Measurements from ENCODE around the gene LYRM9. TPM values are rescaled to one million over a fixed set of nuclear protein-coding genes. Genes with fewer than 3 reads are reported as not detected.
A peak's percentile ranks its signal among the peaks of the same experiment; 100 is the strongest.

Gene LYRM9
- total RNA-seq: 10 to 100 TPM in 1 of 2 donors, 1 to 10 TPM in 1; 7.0 to 15.3 TPM
- polyA plus RNA-seq: 1 to 10 TPM; 7.9 to 9.7 TPM
- long read RNA-seq, donor 1, transcript LYRM9-207 (1 exons, 2,824 nt): major isoform, 6 of 10 reads
- long read RNA-seq, donor 1, partial matches to known transcripts: 0 of 10 reads
- long read RNA-seq, donor 1, other reads (novel, unspliced or antisense): 0 of 10 reads
- long read RNA-seq, donor 2, partial matches to known transcripts: 0 of 4 reads
- long read RNA-seq, donor 2, other reads (novel, unspliced or antisense): 0 of 4 reads
- long read RNA-seq, donor 3, partial matches to known transcripts: 0 of 4 reads
- long read RNA-seq, donor 3, other reads (novel, unspliced or antisense): 0 of 4 reads
- long read RNA-seq, donor 4, partial matches to known transcripts: 0 of 2 reads
- long read RNA-seq, donor 4, other reads (novel, unspliced or antisense): 0 of 2 reads
- long read RNA-seq, donor 5, partial matches to known transcripts: 0 of 8 reads
- long read RNA-seq, donor 5, other reads (novel, unspliced or antisense): 0 of 8 reads

DNA sequence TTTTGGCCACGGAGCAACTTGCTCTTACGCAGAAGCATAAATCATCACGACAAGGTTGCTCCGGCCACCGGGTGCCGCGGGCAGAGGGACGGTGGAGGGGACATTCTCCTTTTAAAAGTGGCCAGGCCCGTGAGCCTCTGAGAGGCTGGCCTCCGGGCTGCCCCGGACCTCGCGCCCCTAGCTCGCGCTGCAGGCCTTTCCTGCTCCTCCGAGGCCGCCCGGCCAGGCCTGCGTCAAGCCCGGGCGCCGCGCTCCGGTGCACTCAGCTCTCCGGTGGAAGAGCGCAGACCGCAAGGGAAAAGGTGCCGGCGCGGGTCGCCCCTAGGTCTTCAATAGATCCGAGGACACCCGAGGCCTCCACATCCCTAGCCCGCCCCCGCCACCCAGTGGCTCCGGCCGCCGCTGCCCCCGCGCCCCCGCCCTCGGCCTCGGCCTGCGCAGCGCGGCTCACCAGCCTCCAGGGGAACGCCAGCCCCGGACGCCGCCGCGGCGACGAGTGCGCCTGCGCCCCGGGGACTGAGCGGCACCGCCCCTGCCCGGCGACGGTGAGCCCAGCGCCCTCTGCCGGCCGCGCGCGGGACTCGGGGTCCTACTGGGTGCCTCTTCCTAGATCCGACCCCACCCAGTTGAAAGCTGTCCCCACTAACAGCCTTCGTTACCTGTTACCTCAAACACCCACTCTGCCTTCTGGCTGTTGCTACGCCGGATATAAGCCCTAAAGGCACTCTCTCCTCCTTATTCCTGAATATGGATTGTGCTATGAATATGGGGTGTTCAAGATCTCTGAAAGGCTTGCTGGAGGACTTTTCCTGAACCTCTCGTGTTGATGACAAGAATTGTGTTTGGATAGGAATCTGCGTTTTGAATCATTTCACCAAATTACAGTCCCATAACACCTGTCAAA is at the start of gene LYRM9:
LYRM9 (minus strand) TSS at position 500 of the 904 bp plus-strand sequence. CDS start 10,671 bp downstream, outside the sequence.
- 1 to 2% methylated on average over 47 to 75 of the region's 75 CpGs for WGBS, 2 donors
- no peaks in the 10 kb centered on the region for H3K9me3 ChIP-seq (ENCODE audit: control insufficient read depth in 4 of 4, insufficient read depth in 3 of 4, low read length in 3 of 4)
- peaks cover 0 to 24% (median 2%) of the 10 kb centered on the region in 3 donors for H3K27me3 ChIP-seq (ENCODE audit: control insufficient read depth in 3 of 3, insufficient read depth in 3 of 3, low read length in 2 of 3)
- H3K4me1 ChIP-seq (ENCODE audit: control insufficient read depth in 5 of 5, insufficient read depth in 5 of 5, low read length in 5 of 5): peaks cover 2 to 11% (median 3%) of the 10 kb centered on the region in 5 donors
- peak; percentile 91 to 95 (median 93) for DNase-seq
- ATAC-seq (ENCODE audit: insufficient read depth, low FRiP score): peak; percentile 99
- peak within 1 kb of the TSS; percentile 41 to 66 for H3K9ac ChIP-seq (ENCODE audit: insufficient read depth in 1 of 2, low read length in 2 of 2)
- peak within 1 kb of the TSS; percentile 74 to 92 for H3K27ac ChIP-seq (ENCODE audit: low read depth in 1 of 2, low read length in 1 of 2)
- TF ChIP-seq, protein P1, sequence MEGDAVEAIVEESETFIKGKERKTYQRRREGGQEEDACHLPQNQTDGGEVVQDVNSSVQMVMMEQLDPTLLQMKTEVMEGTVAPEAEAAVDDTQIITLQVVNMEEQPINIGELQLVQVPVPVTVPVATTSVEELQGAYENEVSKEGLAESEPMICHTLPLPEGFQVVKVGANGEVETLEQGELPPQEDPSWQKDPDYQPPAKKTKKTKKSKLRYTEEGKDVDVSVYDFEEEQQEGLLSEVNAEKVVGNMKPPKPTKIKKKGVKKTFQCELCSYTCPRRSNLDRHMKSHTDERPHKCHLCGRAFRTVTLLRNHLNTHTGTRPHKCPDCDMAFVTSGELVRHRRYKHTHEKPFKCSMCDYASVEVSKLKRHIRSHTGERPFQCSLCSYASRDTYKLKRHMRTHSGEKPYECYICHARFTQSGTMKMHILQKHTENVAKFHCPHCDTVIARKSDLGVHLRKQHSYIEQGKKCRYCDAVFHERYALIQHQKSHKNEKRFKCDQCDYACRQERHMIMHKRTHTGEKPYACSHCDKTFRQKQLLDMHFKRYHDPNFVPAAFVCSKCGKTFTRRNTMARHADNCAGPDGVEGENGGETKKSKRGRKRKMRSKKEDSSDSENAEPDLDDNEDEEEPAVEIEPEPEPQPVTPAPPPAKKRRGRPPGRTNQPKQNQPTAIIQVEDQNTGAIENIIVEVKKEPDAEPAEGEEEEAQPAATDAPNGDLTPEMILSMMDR (IDR thresholded peaks at IDR 0.05; ENCODE audit: control extremely low read depth, extremely low read depth): peak; percentile 72
- peak within 1 kb of the TSS; percentile 91 for H3K4me3 ChIP-seq
- H3K36me3 ChIP-seq (ENCODE audit: control insufficient read depth in 4 of 4, insufficient read depth in 4 of 4, low read length in 4 of 4): no peaks in the 10 kb centered on the region

DNA sequence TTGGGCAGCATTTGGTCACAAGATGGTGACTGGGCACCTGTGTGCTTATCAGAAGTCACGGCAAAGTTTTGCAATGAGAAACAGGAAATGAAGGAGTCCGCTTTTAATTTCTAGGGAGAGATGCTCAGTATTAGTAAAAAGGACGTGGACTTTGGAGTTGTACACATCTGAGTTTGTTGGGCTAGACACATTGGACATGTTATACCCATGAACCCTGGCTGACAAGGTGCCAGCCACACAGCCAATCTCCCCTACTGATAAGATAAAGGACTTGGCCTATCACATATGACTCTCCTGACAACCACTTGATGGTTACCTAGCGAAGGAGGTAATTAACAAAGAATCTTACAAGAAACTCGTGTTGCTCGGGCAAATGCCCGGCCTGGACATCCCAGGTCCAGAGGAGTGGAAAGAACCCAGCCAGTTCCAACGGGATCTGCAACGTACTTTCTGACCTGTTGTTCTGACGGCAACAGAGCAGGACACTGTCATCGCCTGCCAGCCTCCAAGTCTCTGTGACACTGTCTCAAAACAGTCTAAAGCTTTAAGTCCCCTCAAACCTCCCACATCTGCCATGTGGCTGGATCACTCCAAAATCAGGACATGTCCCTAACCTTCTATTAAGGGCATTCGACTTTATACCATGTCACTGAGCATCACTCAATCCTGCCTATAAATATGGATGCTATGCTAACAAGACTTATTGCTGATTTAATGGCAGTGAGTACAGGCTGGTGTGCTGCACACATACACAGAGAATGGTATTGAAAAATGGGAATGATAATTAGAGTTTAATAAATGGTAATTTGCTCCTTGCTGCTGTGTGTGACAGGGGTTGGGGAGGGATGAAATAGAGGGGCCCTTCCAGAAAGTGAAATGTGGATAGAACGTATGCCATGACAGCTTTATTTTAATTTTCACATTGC is 47.6 kb upstream of the LYRM9 start:
- no peak for ATAC-seq (ENCODE audit: insufficient read depth, low FRiP score)
- peaks cover 0 to 18% (median 0%) of the 10 kb centered on the region in 3 donors for H3K27me3 ChIP-seq (ENCODE audit: control insufficient read depth in 3 of 3, insufficient read depth in 3 of 3, low read length in 2 of 3)
- no peaks in the 10 kb centered on the region for H3K4me1 ChIP-seq (ENCODE audit: control insufficient read depth in 5 of 5, insufficient read depth in 5 of 5, low read length in 5 of 5)
- H3K27ac ChIP-seq (ENCODE audit: low read depth in 1 of 2, low read length in 1 of 2): no peak overlapping the region
- H3K9me3 ChIP-seq (ENCODE audit: control insufficient read depth in 4 of 4, insufficient read depth in 3 of 4, low read length in 3 of 4): peaks cover 0 to 11% (median 0%) of the 10 kb centered on the region in 4 donors
- H3K36me3 ChIP-seq (ENCODE audit: control insufficient read depth in 4 of 4, insufficient read depth in 4 of 4, low read length in 4 of 4): no peaks in the 10 kb centered on the region
- H3K9ac ChIP-seq (ENCODE audit: insufficient read depth in 1 of 2, low read length in 2 of 2): no peak overlapping the region
- TF ChIP-seq, protein P1 (IDR thresholded peaks at IDR 0.05; ENCODE audit: control extremely low read depth, extremely low read depth): no peak
- no peak overlapping the region for H3K4me3 ChIP-seq
- no peak for DNase-seq
- WGBS, 2 donors: 59 to 71% methylated on average over 13 of the region's 13 CpGs
